ENCODE data around the gene ACOX1. TPM values are rescaled to one million over a fixed set of nuclear protein-coding genes. Genes with fewer than 3 reads are reported as not detected.

Gene ACOX1
- total and polyA plus RNA-seq, 12 donors = 11.1 to 105 (median 92.1) TPM

DNA sequence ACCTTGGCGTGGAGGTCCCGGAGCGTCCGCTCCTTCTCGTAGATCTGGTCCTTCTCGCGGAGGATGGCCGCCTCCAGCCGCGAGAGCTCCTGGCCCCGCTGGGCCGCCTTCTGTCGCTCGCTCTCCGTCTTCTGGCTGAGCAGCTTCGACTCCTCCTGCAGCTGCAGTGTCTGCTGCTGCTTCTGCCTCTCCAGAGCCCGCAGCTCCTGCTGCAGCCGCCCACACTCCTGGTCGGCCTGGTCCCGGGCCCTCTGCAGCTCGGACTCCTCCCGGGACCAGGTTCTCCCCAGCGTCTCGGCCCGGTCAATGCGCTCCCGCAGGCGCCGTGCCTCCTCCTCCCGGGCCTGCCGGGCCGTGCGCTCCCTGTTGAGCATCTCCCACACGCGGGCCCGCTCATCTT lies 29.2 kb upstream of the ACOX1 start:
- H3K27me3 ChIP-seq = no peaks in the 10 kb centered on the region
- H3K9me3 ChIP-seq = no peaks in the 10 kb centered on the region
- no peak for ATAC-seq
- H3K4me3 ChIP-seq = no peak overlapping the region
- peaks cover 0 to 15% (median 0%) of the 10 kb centered on the region in 9 donors for H3K4me1 ChIP-seq
- intact Hi-C loops (cut with DNase I) = loop anchor here in 2 of 10 donors (5.0 to 10.0 kb wide), 2 partner anchors 101 to 243 kb away; partner anchors contain the start of gene GALK1 (in 1 of the 2)
- no peak for DNase-seq
- peaks cover 0 to 3% (median 0%) of the 10 kb centered on the region in 9 donors for H3K36me3 ChIP-seq
- no peak for TF ChIP-seq CTCF (IDR thresholded peaks at IDR 0.05)
- no peak overlapping the region for H3K27ac ChIP-seq
- WGBS, 2 donors = 93 to 94% methylated on average over 36 of the region's 36 CpGs

GRCh38 chr17:76007850-76008165 lies 28.8 kb upstream of the ACOX1 start:
- TF ChIP-seq CTCF (IDR thresholded peaks at IDR 0.05) = no peak
- Histone ChIP-seq H3K27me3 (no peaks in the 10 kb centered on the region), H3K27ac (no peak overlapping the region), H3K4me1 (peaks cover 0 to 15% (median 0%) of the 10 kb centered on the region in 9 donors), H3K4me3 (no peak overlapping the region), H3K9me3 (no peaks in the 10 kb centered on the region), H3K36me3 (peaks cover 0 to 3% (median 0%) of the 10 kb centered on the region in 9 donors)
- 87 to 89% methylated on average over 16 of the region's 16 CpGs for WGBS, 2 donors
- no peak for ATAC-seq
- DNase-seq = no peak
- intact Hi-C loops (cut with DNase I) = loop anchor here in 2 of 10 donors (5.0 to 10.0 kb wide), 2 partner anchors 101 to 243 kb away; partner anchors contain the start of gene GALK1 (in 1 of the 2)

GRCh38 chr17:76007131-76007849 lies 28.3 kb upstream of the ACOX1 start:
- ATAC-seq (no peak), DNase-seq (no peak)
- Histone ChIP-seq H3K36me3 (peaks cover 0 to 3% (median 0%) of the 10 kb centered on the region in 9 donors), H3K4me1 (peaks cover 0 to 15% (median 0%) of the 10 kb centered on the region in 9 donors), H3K27ac (no peak overlapping the region), H3K9me3 (no peaks in the 10 kb centered on the region), H3K4me3 (no peak overlapping the region), H3K27me3 (no peaks in the 10 kb centered on the region)
- WGBS, 2 donors = 91 to 94% methylated on average over 39 of the region's 39 CpGs
- intact Hi-C loops (cut with DNase I) = loop anchor here in 2 of 10 donors (5.0 to 10.0 kb wide), 2 partner anchors 100 to 242 kb away; partner anchors contain the start of gene GALK1 (in 1 of the 2)
- no peak for TF ChIP-seq CTCF (IDR thresholded peaks at IDR 0.05)

GRCh38 chr17:76005263-76006149 lies 26.5 kb upstream of the ACOX1 start:
- intact Hi-C loops (cut with DNase I) = loop anchor here (1.0 to 10.0 kb wide), 5 partner anchors 98 to 241 kb away; partner anchors contain the start of genes MRPL38 (in 4 of the 10) and GALK1 (in 1 of the 10)
- DNase-seq (peak; percentile 66 to 78), ATAC-seq (peak; percentile 35 to 75 (median 64))
- Histone ChIP-seq H3K36me3 (peaks cover 0 to 12% (median 0%) of the 10 kb centered on the region in 9 donors), H3K4me1 (peaks cover 0 to 15% (median 0%) of the 10 kb centered on the region in 9 donors), H3K27me3 (no peaks in the 10 kb centered on the region), H3K4me3 (no peak overlapping the region), H3K9me3 (no peaks in the 10 kb centered on the region), H3K27ac (peak overlapping the region in 3 of 10 donors; percentile 2 to 36 (median 31))
- 49 to 51% methylated on average over 16 of the region's 16 CpGs for WGBS, 2 donors
- TF ChIP-seq CTCF (IDR thresholded peaks at IDR 0.05) = peak; percentile 63 to 80 (median 78)
